GM19455 (cell line): ENCODE data around the gene CYP2C8.
"Not testable (repeated sequence)": the region's sequence is repeated elsewhere in the genome, so short reads cannot be mapped to it uniquely, and the experiment has no call there.

ENCODE experiments used
- ATAC-seq: cut with Tn5 transposase; IDR thresholded peaks from one replicate; pipeline ENCODE4 v1.9.1; 2021; ENCODE audit not compliant: unreplicated experiment

The CYP2C8 gene

GRCh38 chr10:95069286-95069685, at the start of gene CYP2C8:
CYP2C8 (minus strand) TSS chr10:95069497; CDS start chr10:95069402, 95 bp downstream.
- no peak for ATAC-seq

- no peak for ATAC-seq
Measured at GRCh38 chr10:95116869-95117269, 47.6 kb upstream of the CYP2C8 start.

DNA sequence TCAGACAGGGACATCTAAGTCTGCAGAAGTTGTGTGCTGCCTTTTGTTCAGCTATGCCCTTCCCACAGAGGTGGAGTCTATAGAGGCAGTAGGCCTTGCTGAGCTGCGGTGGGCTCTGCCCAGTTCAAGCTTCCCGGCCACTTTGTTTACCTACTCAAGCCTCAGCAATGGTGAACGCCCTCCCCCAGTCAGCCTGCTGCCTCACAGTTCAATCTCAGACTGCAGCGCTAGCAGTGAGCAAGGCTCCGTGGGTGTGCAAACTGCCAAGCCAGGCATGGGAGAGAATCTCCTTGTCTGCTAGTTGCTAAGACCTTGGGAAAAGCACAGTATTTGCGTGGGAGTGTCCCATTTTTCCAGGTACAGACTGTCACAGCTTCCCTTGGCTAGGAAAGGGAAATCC, 41.5 kb upstream of the CYP2C8 start:
- not testable (repeated sequence) for ATAC-seq

GRCh38 chr10:95097805-95098204, 28.5 kb upstream of the CYP2C8 start:
- ATAC-seq: no peak

GRCh38 chr10:95096143-95096542, 26.8 kb upstream of the CYP2C8 start:
- ATAC-seq: no peak

- ATAC-seq: not testable (repeated sequence)
Measured at GRCh38 chr10:95079626-95080025, 10.3 kb upstream of the CYP2C8 start.

- no peak for ATAC-seq
Measured at GRCh38 chr10:95077556-95077955, 8.3 kb upstream of the CYP2C8 start.

DNA sequence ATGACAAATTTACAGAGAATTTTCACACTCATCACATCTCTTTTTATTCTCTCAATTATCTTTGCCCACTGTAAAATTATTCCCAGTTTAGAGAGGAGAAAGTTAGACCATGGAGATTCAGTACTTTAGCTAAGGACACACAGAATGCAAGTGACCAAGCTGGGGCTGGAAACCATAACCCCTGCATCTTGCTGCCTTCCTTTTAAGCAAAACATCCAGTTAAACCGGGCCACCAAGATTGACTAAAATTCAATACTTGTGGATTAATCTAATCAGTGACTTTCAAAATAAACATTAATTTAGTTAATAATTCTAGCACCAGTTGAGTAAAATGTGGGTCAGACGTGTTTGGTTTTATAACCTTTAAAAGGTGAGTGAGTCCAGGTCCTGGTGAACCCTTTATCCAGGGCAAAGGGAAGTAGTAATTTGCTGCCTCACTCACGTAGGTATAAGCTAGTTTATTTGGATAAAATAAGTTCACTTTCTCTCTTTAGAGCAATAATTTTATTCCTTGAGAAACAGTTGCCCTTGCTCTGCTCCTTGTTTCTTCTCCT, 1.9 kb upstream of the CYP2C8 start:
- ATAC-seq: no peak

DNA sequence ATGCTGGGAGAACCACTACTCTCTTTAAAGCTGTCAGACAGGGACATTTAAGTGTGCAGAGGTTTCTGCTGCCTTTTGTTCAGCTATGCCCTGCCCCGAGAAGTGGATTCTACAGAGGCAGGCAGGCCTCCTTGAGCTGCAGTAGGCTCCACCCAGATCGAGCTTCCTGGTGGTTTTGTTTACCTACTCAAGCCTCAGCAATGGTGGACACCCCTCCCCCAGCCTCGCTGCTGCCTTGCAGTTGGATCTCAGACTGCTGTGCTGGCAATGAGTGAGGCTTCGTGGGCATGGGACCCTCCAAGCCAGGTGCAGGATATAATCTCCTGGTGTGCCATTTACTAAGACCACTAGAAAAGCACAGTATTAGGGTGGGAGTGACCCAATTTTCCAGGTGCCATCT, 5.2 kb downstream of the CYP2C8 start:
- not testable (repeated sequence) for ATAC-seq

GRCh38 chr10:95056744-95057363, 12.4 kb downstream of the CYP2C8 start:
- ATAC-seq: no peak

DNA sequence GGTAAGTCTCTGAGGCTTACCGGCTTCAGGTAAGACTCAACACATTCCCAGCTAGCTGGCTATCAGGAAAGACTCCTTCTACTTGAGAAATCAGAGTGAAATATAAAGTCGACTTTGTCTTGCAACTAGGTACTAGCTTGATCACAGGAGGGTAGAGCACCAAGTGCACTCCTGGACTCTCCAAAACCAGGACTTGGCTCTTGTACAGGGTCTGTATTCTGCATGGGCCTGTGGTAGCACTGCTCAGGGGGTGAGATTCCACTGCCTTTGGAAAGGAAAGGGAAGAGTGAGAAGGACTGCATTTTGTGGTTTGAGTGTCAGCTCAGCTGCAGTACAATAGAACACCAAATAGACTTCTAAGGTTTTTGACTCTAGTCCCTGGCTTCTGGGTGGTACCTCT, 19.4 kb downstream of the CYP2C8 start:
- ATAC-seq: no peak

DNA sequence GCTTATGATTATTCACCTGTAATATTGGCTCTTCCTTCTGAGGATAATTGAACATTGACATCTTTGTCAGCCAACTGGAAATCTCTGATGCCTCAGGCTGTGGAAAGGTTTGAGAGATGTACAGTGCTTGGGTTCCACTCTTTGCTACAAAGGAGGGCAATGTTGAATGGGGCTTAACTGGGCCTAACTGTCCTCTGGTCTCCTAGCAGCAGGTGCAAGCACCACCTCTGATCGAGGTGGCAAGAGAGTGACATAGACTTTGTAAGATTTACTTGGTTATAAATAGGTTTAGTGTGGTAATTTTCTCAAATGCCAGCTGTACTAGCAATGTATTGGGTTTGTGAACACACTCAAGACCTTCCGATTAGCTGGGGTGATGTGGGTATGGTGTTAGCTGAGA, 21.1 kb downstream of the CYP2C8 start:
- ATAC-seq: no peak

DNA sequence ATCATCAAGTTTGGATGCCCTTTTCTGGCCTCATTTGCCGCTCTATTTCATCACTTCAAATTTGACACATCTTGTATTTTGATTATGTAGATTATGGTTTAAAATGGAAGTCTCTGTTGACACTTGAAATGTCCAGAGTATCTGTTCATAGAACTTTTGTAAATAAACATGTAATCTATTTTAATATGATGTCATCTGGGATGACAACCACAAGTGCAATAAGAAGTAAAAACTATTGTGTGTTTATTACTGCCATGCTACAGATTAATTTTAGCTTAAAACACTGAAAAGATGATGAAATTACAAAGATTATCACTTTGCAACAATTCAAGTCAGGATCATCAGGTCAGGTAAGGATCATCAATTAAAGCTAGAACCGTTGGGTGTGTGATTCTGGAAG, 30.0 kb downstream of the CYP2C8 start:
- no peak for ATAC-seq

GRCh38 chr10:95035332-95036295, 33.7 kb downstream of the CYP2C8 start:
- ATAC-seq: no peak

- no peak for ATAC-seq
Measured at GRCh38 chr10:95034401-95034800, 34.9 kb downstream of the CYP2C8 start.

DNA sequence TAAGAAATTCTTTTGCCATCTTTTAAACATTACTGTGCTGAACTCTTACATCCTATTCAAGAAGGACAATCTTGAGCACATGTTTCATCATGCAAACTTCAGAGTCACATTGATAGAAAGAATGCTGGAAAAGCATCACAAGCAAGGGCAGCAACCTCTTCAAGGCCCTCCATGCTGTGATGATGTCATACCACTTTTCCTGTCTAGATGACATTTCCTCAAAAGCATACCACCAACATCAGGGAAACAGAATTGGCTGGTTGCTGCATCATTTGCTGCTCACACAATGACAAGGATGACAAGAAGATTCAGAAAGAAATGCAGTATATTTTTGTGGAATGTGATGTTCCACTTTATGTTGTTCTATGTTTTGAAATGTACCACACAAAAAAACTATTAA, 37.6 kb downstream of the CYP2C8 start:
- ATAC-seq: no peak

- no peak for ATAC-seq
Measured at GRCh38 chr10:95026461-95026860, 42.8 kb downstream of the CYP2C8 start.

DNA sequence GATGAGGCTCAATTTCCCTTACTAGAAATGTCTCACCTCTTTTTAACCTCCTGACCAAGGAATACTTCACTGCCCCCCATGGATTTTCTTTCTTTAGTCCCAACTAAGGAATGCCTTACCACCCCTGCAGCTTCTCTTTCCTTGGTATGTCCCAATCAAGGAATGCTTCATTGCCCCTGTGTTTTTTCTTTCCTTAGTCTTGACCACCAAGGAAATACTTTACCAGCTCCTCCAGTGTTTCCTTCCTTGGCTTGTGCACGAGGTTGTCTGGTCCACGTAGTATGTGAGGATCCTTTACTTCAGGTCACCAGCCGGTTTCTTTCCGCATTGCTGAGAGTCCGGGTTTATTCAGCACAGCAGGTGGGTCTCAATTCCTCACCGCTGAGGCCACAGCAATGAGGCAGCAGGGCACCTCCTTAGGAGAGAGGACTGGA, 71.5 kb downstream of the CYP2C8 start:
- ATAC-seq: no peak

- no peak for ATAC-seq
Measured at GRCh38 chr10:94992811-94993210, 76.5 kb downstream of the CYP2C8 start.

DNA sequence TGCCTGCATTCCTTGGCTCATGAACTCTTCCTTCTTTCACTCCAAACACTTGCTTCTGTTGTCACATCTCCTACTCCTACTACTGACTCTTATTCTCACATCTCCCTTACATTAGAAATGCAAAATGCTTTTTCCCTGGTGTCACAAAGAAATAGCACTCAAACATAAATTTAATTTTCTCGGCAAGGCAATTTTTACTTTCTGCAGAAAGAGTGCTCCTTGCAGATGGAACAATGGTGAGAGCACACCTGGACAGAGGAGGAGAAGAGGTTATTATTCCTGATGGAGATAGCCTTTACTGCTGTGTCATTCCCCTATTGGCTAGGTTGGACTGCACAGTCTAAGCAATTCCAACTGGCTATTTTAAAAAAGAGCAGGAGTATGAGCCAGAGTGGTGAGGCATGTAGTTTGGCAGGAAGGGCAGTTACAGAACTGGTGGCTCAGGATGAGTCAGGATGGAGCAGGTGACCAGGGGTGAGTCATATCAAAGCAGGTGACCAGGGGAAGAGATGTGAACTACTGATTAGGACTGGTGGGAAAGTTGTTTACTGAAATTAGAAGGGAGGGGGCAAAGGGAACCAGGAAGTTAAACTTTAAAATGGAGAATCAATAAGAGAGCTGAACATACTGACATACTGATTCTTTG, 77.9 kb downstream of the CYP2C8 start:
- no peak for ATAC-seq

GRCh38 chr10:94989192-94989591, 80.1 kb downstream of the CYP2C8 start:
- no peak for ATAC-seq
